ENCODE measurements around the gene PEX26.
"Not testable (repeated sequence)": the region's sequence is repeated elsewhere in the genome, so short reads cannot be mapped to it uniquely, and the experiment has no call there.

The PEX26 gene

GRCh38 chr22:18056807-18057474, 20.8 kb upstream of the PEX26 start:
- no peak for DNase-seq

- DNase-seq: no peak
Measured at GRCh38 chr22:18057568-18058209, 20.1 kb upstream of the PEX26 start.

- DNase-seq: no peak
Measured at GRCh38 chr22:18058371-18059093, 19.3 kb upstream of the PEX26 start.

- DNase-seq: no peak
Measured at GRCh38 chr22:18059094-18059417, 18.7 kb upstream of the PEX26 start.

- DNase-seq: no peak
Measured at GRCh38 chr22:18059473-18059872, 18.3 kb upstream of the PEX26 start.

GRCh38 chr22:18059991-18060390, 17.8 kb upstream of the PEX26 start:
- DNase-seq: no peak

- no peak for DNase-seq
Measured at GRCh38 chr22:18060646-18061620, 16.9 kb upstream of the PEX26 start.

- DNase-seq: no peak
Measured at GRCh38 chr22:18062421-18062820, 15.4 kb upstream of the PEX26 start.

GRCh38 chr22:18063306-18063705, 14.5 kb upstream of the PEX26 start:
- no peak for DNase-seq

GRCh38 chr22:18063715-18064114, 14.1 kb upstream of the PEX26 start:
- not testable (repeated sequence) for DNase-seq

- DNase-seq: no peak
Measured at GRCh38 chr22:18064636-18065035, 13.2 kb upstream of the PEX26 start.

- DNase-seq: no peak
Measured at GRCh38 chr22:18065256-18065655, 12.5 kb upstream of the PEX26 start.

- no peak for DNase-seq
Measured at GRCh38 chr22:18066181-18066859, 11.5 kb upstream of the PEX26 start.

- DNase-seq: no peak
Measured at GRCh38 chr22:18067121-18067520, 10.7 kb upstream of the PEX26 start.

- no peak for DNase-seq
Measured at GRCh38 chr22:18067548-18068341, 10.0 kb upstream of the PEX26 start.

- DNase-seq: no peak
Measured at GRCh38 chr22:18068381-18068988, 9.3 kb upstream of the PEX26 start.

- no peak for DNase-seq
Measured at GRCh38 chr22:18069041-18069440, 8.7 kb upstream of the PEX26 start.

GRCh38 chr22:18070041-18070440, 7.7 kb upstream of the PEX26 start:
- DNase-seq: no peak

GRCh38 chr22:18070556-18071306, 7.1 kb upstream of the PEX26 start:
- no peak for DNase-seq

- DNase-seq: not testable (repeated sequence)
Measured at GRCh38 chr22:18071307-18071967, 6.4 kb upstream of the PEX26 start.
